HL-60 (cell line): ENCODE data around the gene BCL11B.

ENCODE experiments used
- DNase-seq, 2 experiments: peaks; one replicate each; pipeline ENCODE4 v3.0.0-alpha.2; 2010 to 2020; ENCODE audit warnings: low read depth in 1 of 2, low spot score in 1 of 2
- H3K27ac ChIP-seq: fragments of 250-450 bp; sonication (Bioruptor Pico); replicated peaks from 2 replicates; pipeline ENCODE4 v1.5.1; 2020; ENCODE audit warnings: mild to moderate bottlenecking, moderate library complexity
- H3K27me3 ChIP-seq: fragments of 250-450 bp; sonication (Bioruptor Pico); 2 replicates; pipeline ENCODE4 v1.5.1; 2021; ENCODE audit warnings: mild to moderate bottlenecking, moderate library complexity; ENCODE audit not compliant: insufficient read depth, poor library complexity, severe bottlenecking
- H3K4me3 ChIP-seq: replicated peaks from 2 replicates; pipeline ENCODE4 v1.5.1; 2011; ENCODE audit warnings: mild to moderate bottlenecking, control low read depth, low read length; ENCODE audit not compliant: insufficient read depth
- GABPA ChIP-seq: IDR thresholded peaks from 2 replicates; pipeline ENCODE4 v1.6.1; 2012; ENCODE audit warnings: low read depth
- POLR2AphosphoS5 ChIP-seq: IDR thresholded peaks from 2 replicates; pipeline ENCODE4 v1.6.1; 2012; ENCODE audit warnings: low read depth
- REST ChIP-seq: IDR thresholded peaks from 2 replicates; pipeline ENCODE4 v1.6.1; 2012; ENCODE audit warnings: low read depth; ENCODE audit not compliant: insufficient replicate concordance
- SPI1 ChIP-seq: IDR thresholded peaks from 2 replicates; pipeline ENCODE4 v1.6.1; 2012; ENCODE audit warnings: low read depth, mild to moderate bottlenecking, borderline replicate concordance
- TF ChIP-seq, protein P1 (sequence below): IDR thresholded peaks from one replicate; pipeline ENCODE4 v1.5.1; 2011; ENCODE audit warnings: low read length, control low read depth, inconsistent platforms; ENCODE audit not compliant: insufficient read depth

Gene BCL11B

GRCh38 chr14:99270458-99271220 lies 1.4 kb downstream of the BCL11B start:
- peaks cover 74% of the 10 kb centered on the region for H3K27me3 ChIP-seq
- no peak for TF ChIP-seq POLR2AphosphoS5
- TF ChIP-seq GABPA: no peak
- TF ChIP-seq, protein P1, sequence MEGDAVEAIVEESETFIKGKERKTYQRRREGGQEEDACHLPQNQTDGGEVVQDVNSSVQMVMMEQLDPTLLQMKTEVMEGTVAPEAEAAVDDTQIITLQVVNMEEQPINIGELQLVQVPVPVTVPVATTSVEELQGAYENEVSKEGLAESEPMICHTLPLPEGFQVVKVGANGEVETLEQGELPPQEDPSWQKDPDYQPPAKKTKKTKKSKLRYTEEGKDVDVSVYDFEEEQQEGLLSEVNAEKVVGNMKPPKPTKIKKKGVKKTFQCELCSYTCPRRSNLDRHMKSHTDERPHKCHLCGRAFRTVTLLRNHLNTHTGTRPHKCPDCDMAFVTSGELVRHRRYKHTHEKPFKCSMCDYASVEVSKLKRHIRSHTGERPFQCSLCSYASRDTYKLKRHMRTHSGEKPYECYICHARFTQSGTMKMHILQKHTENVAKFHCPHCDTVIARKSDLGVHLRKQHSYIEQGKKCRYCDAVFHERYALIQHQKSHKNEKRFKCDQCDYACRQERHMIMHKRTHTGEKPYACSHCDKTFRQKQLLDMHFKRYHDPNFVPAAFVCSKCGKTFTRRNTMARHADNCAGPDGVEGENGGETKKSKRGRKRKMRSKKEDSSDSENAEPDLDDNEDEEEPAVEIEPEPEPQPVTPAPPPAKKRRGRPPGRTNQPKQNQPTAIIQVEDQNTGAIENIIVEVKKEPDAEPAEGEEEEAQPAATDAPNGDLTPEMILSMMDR: no peak
- TF ChIP-seq SPI1: no peak
- TF ChIP-seq REST: no peak
- H3K4me3 ChIP-seq: peak overlapping the region; percentile 16; the same call in 1 of the 2 replicates
- no peak for DNase-seq
- no peak overlapping the region for H3K27ac ChIP-seq

- Histone ChIP-seq H3K27me3 (peaks cover 76% of the 10 kb centered on the region), H3K4me3 (no peak overlapping the region), H3K27ac (no peak overlapping the region)
- no peak for TF ChIP-seq POLR2AphosphoS5
- TF ChIP-seq REST: no peak
- no peak for TF ChIP-seq GABPA
- TF ChIP-seq, protein P1: no peak
- no peak for TF ChIP-seq SPI1
- DNase-seq: no peak
Measured at GRCh38 chr14:99268810-99269707, 2.9 kb downstream of the BCL11B start.

GRCh38 chr14:99267837-99268781 lies 3.9 kb downstream of the BCL11B start:
- H3K27me3 ChIP-seq: peaks cover 76% of the 10 kb centered on the region
- no peak overlapping the region for H3K27ac ChIP-seq
- DNase-seq: no peak
- no peak for TF ChIP-seq POLR2AphosphoS5
- TF ChIP-seq GABPA: no peak
- TF ChIP-seq, protein P1: no peak
- no peak for TF ChIP-seq SPI1
- TF ChIP-seq REST: no peak
- H3K4me3 ChIP-seq: no peak overlapping the region
